BLaER1 treated with 17β-estradiol and CSF1 and Interleukin-3, amounts not matched to agents 10 nM and 100 nM (cell line): ENCODE data around the gene CCR3.
A peak's percentile ranks its signal among the peaks of the same experiment; 100 is the strongest.

Source experiments
- H3K27ac ChIP-seq, 11 experiments: shearing (Covaris generic); formaldehyde crosslinking; 2 replicates each; pipeline ENCODE4 v1.8.1; 2022
- H3K27me3 ChIP-seq, 11 experiments: shearing (Covaris generic); formaldehyde crosslinking; 2 replicates each; pipeline ENCODE4 v1.8.1; 2022
- H3K36me3 ChIP-seq, 11 experiments: shearing (Covaris generic); formaldehyde crosslinking; 2 replicates each; pipeline ENCODE4 v1.8.1; 2022
- H3K4me1 ChIP-seq, 10 experiments: shearing (Covaris generic); formaldehyde crosslinking; 2 replicates each; pipeline ENCODE4 v1.8.1; 2022
- H3K4me2 ChIP-seq, 11 experiments: shearing (Covaris generic); formaldehyde crosslinking; 2 replicates each; pipeline ENCODE4 v1.8.1; 2022
- H3K4me3 ChIP-seq, 10 experiments: shearing (Covaris generic); formaldehyde crosslinking; 2 replicates each; pipeline ENCODE4 v1.8.1; 2022
- H3K9ac ChIP-seq, 11 experiments: shearing (Covaris generic); formaldehyde crosslinking; 2 replicates each; pipeline ENCODE4 v1.8.1; 2022
- H3K9me3 ChIP-seq, 11 experiments: shearing (Covaris generic); formaldehyde crosslinking; replicated peaks in 1 of 11; 2 replicates each; pipeline ENCODE4 v1.8.1; 2022
- H4K20me1 ChIP-seq, 11 experiments: shearing (Covaris generic); formaldehyde crosslinking; 2 replicates each; pipeline ENCODE4 v1.8.1; 2022
- Cebpa-rat ChIP-seq, 11 experiments: shearing (Covaris generic); IDR thresholded peaks; 2 replicates each; pipeline ENCODE4 v1.8.1; 2022

The CCR3 gene

GRCh38 chr3:46239301-46239938 lies 2.8 kb upstream of the CCR3 start:
- no peak overlapping the region for H3K9ac ChIP-seq
- H3K36me3 ChIP-seq, result no peaks in the 10 kb centered on the region
- TF ChIP-seq Cebpa-rat (IDR thresholded peaks at IDR 0.05), result no peak
- H3K9me3 ChIP-seq, result no peaks in the 10 kb centered on the region
- H3K27ac ChIP-seq, result no peak overlapping the region
- H3K4me2 ChIP-seq, result peak overlapping the region in 4 of 11 experiments; percentile 14 to 43 (median 25); a peak in 5 of 22 replicates
- no peaks in the 10 kb centered on the region for H3K27me3 ChIP-seq
- no peaks in the 10 kb centered on the region for H4K20me1 ChIP-seq
- H3K4me1 ChIP-seq, result peaks cover 7 to 53% (median 17%) of the 10 kb centered on the region in 10 experiments; a peak in 19 of 20 replicates
- no peak overlapping the region for H3K4me3 ChIP-seq

- no peaks in the 10 kb centered on the region for H3K36me3 ChIP-seq
- H3K4me2 ChIP-seq, result no peak overlapping the region; a peak in 1 of 22 replicates
- peaks cover 7 to 58% (median 19%) of the 10 kb centered on the region in 10 experiments; a peak in 19 of 20 replicates for H3K4me1 ChIP-seq
- no peak overlapping the region for H3K9ac ChIP-seq
- H3K4me3 ChIP-seq, result no peak overlapping the region
- no peak for TF ChIP-seq Cebpa-rat (IDR thresholded peaks at IDR 0.05)
- no peak overlapping the region for H3K27ac ChIP-seq
- no peaks in the 10 kb centered on the region for H3K27me3 ChIP-seq
- no peaks in the 10 kb centered on the region for H4K20me1 ChIP-seq
- H3K9me3 ChIP-seq, result no peaks in the 10 kb centered on the region
Observed at GRCh38 chr3:46239952-46240351, 2.3 kb upstream of the CCR3 start.

DNA sequence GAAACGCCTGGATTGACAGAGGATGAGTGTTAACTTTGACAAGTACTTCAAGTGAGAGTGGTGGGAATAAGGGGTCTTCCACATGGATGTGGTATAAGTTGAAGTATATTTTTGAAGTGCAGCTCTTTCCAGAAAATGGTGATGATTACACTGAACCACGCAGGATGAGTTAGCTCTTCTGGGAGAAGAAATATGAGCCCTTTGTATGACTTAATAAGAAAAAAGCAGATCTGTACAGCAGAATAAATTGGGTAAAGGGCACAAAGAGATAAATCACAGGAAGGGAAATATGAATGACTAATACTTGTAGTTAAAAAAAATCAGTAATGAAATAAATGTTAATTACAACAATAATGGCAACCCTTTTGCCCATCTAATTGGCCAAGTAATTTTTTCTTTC lies 1.3 kb downstream of the CCR3 start:
- peaks cover 0 to 49% (median 8%) of the 10 kb centered on the region in 10 experiments; a peak in 10 of 20 replicates for H3K4me1 ChIP-seq
- TF ChIP-seq Cebpa-rat (IDR thresholded peaks at IDR 0.05), result no peak
- H3K9me3 ChIP-seq, result peaks cover 0 to 6% (median 0%) of the 10 kb centered on the region in 11 experiments; a peak in 1 of 22 replicates
- H3K4me3 ChIP-seq, result no peak overlapping the region
- H3K4me2 ChIP-seq, result 0 out of 22 replicates have a peak overlapping the region, but pooled peaks of 1 of the 11 experiments have one; percentile 26
- no peaks in the 10 kb centered on the region for H3K36me3 ChIP-seq
- H3K9ac ChIP-seq, result no peak overlapping the region
- H4K20me1 ChIP-seq, result no peaks in the 10 kb centered on the region
- H3K27me3 ChIP-seq, result no peaks in the 10 kb centered on the region
- no peak overlapping the region for H3K27ac ChIP-seq

DNA sequence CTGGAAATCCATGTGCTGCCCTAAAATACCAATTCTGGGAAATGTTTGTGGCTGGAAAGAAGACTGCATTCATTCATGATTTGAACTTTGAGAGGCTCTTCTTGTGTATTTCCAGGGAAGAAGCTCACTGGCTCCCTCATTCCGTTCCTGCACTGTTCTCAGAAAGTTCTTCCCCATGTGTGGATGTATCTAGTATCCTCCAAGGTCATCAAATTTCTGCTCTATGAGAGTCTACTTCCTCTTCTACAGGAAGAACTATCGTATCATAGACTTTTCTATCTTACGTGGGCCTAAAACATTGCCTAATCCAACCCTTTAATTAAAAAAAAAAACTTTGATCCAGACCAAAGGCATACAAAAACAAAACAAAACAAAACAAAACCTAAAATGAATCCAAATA lies 2.9 kb downstream of the CCR3 start:
- H3K27me3 ChIP-seq, result no peaks in the 10 kb centered on the region
- H3K9ac ChIP-seq, result no peak overlapping the region
- TF ChIP-seq Cebpa-rat (IDR thresholded peaks at IDR 0.05), result no peak
- H3K4me3 ChIP-seq, result no peak overlapping the region
- H3K4me1 ChIP-seq, result peaks cover 0 to 42% (median 5%) of the 10 kb centered on the region in 10 experiments; a peak in 10 of 20 replicates
- no peaks in the 10 kb centered on the region for H3K36me3 ChIP-seq
- peaks cover 0 to 6% (median 0%) of the 10 kb centered on the region in 11 experiments; a peak in 1 of 22 replicates for H3K9me3 ChIP-seq
- H3K4me2 ChIP-seq, result peak overlapping the region in 4 of 11 experiments; percentile 11 to 62 (median 39); a peak in 7 of 22 replicates
- H4K20me1 ChIP-seq, result no peaks in the 10 kb centered on the region
- H3K27ac ChIP-seq, result 0 out of 22 replicates have a peak overlapping the region, but pooled peaks of 1 of the 11 experiments have one; percentile 9

- Histone ChIP-seq H3K9ac (no peak overlapping the region), H4K20me1 (no peaks in the 10 kb centered on the region), H3K9me3 (no peaks in the 10 kb centered on the region), H3K4me2 (peak overlapping the region in 3 of 11 experiments; percentile 13 to 70 (median 29); a peak in 5 of 22 replicates), H3K4me1 (peaks cover 0 to 13% (median 0%) of the 10 kb centered on the region in 10 experiments; a peak in 6 of 20 replicates), H3K27me3 (no peaks in the 10 kb centered on the region), H3K27ac (no peak overlapping the region), H3K36me3 (no peaks in the 10 kb centered on the region), H3K4me3 (no peak overlapping the region)
- TF ChIP-seq Cebpa-rat (IDR thresholded peaks at IDR 0.05), result no peak
Observed at GRCh38 chr3:46252980-46253379, 10.7 kb downstream of the CCR3 start.

DNA sequence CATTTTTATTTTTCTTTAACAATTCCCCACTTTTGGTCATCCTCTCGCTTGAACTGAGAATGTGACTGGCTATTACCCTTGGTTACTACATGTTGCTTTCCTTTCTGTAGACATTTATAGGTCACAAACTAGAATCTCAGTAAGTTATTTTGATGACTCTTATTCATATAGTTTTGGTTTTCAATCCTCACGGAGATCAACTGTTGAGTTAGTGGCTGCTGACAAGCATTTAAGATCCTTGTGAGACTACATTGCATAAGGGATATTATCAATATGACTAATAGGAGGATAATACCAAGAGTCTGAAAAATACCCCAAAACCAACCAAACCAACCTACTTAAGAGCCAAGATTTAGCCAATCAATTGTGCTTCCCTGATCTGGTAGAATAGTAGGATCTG lies 16.3 kb downstream of the CCR3 start:
- no peak for TF ChIP-seq Cebpa-rat (IDR thresholded peaks at IDR 0.05)
- H4K20me1 ChIP-seq, result no peaks in the 10 kb centered on the region
- H3K27me3 ChIP-seq, result no peaks in the 10 kb centered on the region
- no peaks in the 10 kb centered on the region for H3K4me1 ChIP-seq
- no peak overlapping the region for H3K4me3 ChIP-seq
- H3K27ac ChIP-seq, result no peak overlapping the region
- H3K4me2 ChIP-seq, result no peak overlapping the region
- 0 out of 22 replicates have a peak, but pooled peaks cover 0 to 4% (median 0%) of the 10 kb centered on the region in 11 experiments for H3K36me3 ChIP-seq
- no peak overlapping the region for H3K9ac ChIP-seq
- peaks cover 6 to 15% (median 10%) of the 10 kb centered on the region in 11 experiments for H3K9me3 ChIP-seq

DNA sequence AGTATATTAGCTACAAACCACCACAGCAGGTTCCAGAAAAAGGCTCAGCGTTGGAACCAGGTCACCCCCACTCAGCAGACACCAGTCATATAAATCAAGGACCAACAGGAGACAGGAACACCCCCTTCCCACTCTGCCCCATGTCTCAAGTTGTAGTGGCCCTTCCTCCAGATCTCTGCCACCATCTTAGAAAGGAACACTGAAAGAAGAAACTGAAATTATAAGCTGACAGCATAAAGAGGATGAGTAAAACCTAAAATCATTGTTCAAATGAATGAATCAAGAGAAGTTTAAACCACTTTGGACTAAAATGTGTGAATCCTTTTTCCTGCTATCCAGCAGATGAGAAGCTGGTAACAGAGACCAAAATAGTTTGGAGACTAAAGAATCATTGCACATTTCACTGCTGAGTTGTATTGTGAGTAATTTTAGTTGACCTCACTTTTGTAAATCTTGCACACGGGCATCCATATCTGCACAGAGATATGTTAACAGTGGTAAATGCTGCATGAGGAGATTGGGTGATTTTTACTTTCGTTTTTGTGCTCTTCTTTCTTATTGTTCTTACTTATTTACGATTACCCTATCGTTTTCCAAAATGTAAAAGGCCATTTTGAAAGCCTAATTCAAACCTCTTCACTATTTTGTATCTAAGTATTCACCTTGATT lies 19.8 kb downstream of the CCR3 start:
- Histone ChIP-seq H3K4me3 (no peak overlapping the region), H3K9me3 (peaks cover 6 to 15% (median 10%) of the 10 kb centered on the region in 11 experiments), H3K36me3 (0 out of 22 replicates have a peak, but pooled peaks cover 0 to 4% (median 0%) of the 10 kb centered on the region in 11 experiments), H4K20me1 (no peaks in the 10 kb centered on the region), H3K9ac (no peak overlapping the region), H3K4me2 (no peak overlapping the region), H3K27ac (no peak overlapping the region), H3K4me1 (peaks cover 0 to 10% (median 0%) of the 10 kb centered on the region in 10 experiments; a peak in 8 of 20 replicates), H3K27me3 (no peaks in the 10 kb centered on the region)
- no peak for TF ChIP-seq Cebpa-rat (IDR thresholded peaks at IDR 0.05)

- Histone ChIP-seq H3K27me3 (no peaks in the 10 kb centered on the region), H3K9ac (no peak overlapping the region), H3K27ac (no peak overlapping the region), H3K4me2 (no peak overlapping the region), H4K20me1 (no peaks in the 10 kb centered on the region), H3K4me1 (peaks cover 0 to 18% (median 0%) of the 10 kb centered on the region in 10 experiments; a peak in 8 of 20 replicates), H3K36me3 (0 out of 22 replicates have a peak, but pooled peaks cover 0 to 4% (median 0%) of the 10 kb centered on the region in 11 experiments), H3K9me3 (peaks cover 6 to 15% (median 10%) of the 10 kb centered on the region in 11 experiments), H3K4me3 (no peak overlapping the region)
- no peak for TF ChIP-seq Cebpa-rat (IDR thresholded peaks at IDR 0.05)
Observed at GRCh38 chr3:46264002-46264401, 21.7 kb downstream of the CCR3 start.

DNA sequence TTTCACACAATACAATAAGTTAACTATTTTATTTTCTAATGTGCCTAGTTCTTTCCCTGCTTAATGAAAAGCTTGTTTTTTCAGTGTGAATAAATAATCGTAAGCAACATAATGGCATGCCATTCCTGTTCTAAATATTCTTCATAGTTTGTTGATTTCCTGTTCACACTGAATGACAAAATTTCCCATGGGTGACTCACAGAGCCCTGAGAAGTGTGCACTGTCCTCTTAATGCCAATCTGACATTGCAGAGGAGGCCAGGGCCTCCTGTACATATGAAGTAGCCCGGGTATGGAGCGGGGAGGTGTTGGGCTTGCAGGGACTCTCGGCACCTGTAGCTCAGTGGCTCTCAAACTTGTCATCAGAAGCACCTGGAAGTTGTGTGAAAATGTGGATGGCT lies 24.3 kb downstream of the CCR3 start:
- Histone ChIP-seq H3K27me3 (no peaks in the 10 kb centered on the region), H3K4me2 (peak overlapping the region in 4 of 11 experiments; percentile 18 to 54 (median 50); a peak in 6 of 22 replicates), H3K4me3 (no peak overlapping the region), H3K9ac (no peak overlapping the region), H3K9me3 (no peaks in the 10 kb centered on the region; a peak in 1 of 22 replicates), H3K27ac (no peak overlapping the region), H3K4me1 (peaks cover 0 to 19% (median 0%) of the 10 kb centered on the region in 10 experiments; a peak in 8 of 20 replicates), H3K36me3 (no peaks in the 10 kb centered on the region), H4K20me1 (no peaks in the 10 kb centered on the region)
- no peak for TF ChIP-seq Cebpa-rat (IDR thresholded peaks at IDR 0.05)
